ENCODE results near the gene TMEM269.

GRCh38 chr1:42740851-42741580 lies 43.8 kb upstream of the TMEM269 start:
- TF ChIP-seq CTCF (IDR thresholded peaks at IDR 0.05) (no peak), POLR2A (IDR thresholded peaks at IDR 0.05) (no peak), EP300 (IDR thresholded peaks at IDR 0.05) (no peak), POLR2AphosphoS5 (IDR thresholded peaks at IDR 0.05) (no peak)

All from stomach (tissue), 4 donors.